IMR-90 (cell line): ENCODE measurements around the gene HEPHL1. TPM values are rescaled to one million over a fixed set of nuclear protein-coding genes. Genes with fewer than 3 reads are reported as not detected.

Source experiments
- ATAC-seq: fragments of 200-7000 bp; cut with Tn5 transposase; 2 replicates; pipeline ENCODE4 v1.9.1; 2020; ENCODE audit warnings: low read depth, mild to moderate bottlenecking, moderate library complexity
- BruUV-seq: library from RNA; stranded (reverse); fragments of 400-500 nt; replicated peaks from 2 replicates; lab custom pipeline; 2021; lab: Mats Ljungman, UMichigan
- CTCF ChIA-PET: fragments of 300-600 bp; formaldehyde crosslinking; extraction: SDS; loops from one replicate; lab custom pipeline; 2021; ENCODE audit warnings: antibody characterized with exemption; lab: Yijun Ruan, JAX
- POLR2A ChIA-PET: fragments of 300-600 bp; sonication (Branson Sonifier 250); formaldehyde crosslinking; loops from one replicate; lab custom pipeline; 2022; ENCODE audit warnings: antibody characterized with exemption; ENCODE audit not compliant: unreplicated experiment; lab: Charles Lee
- DNase-seq: peaks from one replicate; pipeline ENCODE4 v3.0.0; 2013
- H2AFZ ChIP-seq: replicated peaks from 2 replicates; pipeline ENCODE3; 2013; ENCODE audit warnings: low read length, mild to moderate bottlenecking; ENCODE audit not compliant: poor library complexity
- H2AK5ac ChIP-seq: 2 replicates; pipeline ENCODE4 v1.6.1; 2013; ENCODE audit warnings: low read depth, low read length, inconsistent platforms
- H2AK9ac ChIP-seq: replicated peaks from 2 replicates; pipeline ENCODE3; 2013; ENCODE audit warnings: mild to moderate bottlenecking, low read depth, low read length, moderate library complexity; ENCODE audit not compliant: poor library complexity
- H2BK120ac ChIP-seq: 2 replicates; pipeline ENCODE4 v1.6.1; 2013; ENCODE audit warnings: low read depth, low read length, inconsistent platforms
- H2BK15ac ChIP-seq: 3 replicates; pipeline ENCODE4 v1.6.1; 2013; ENCODE audit warnings: low read depth, low read length, inconsistent platforms
- H2BK20ac ChIP-seq: 2 replicates; pipeline ENCODE4 v1.6.1; 2013; ENCODE audit warnings: low read depth, mild to moderate bottlenecking, inconsistent platforms, low read length, moderate library complexity
- H2BK5ac ChIP-seq: 2 replicates; pipeline ENCODE4 v1.6.1; 2013; ENCODE audit warnings: mild to moderate bottlenecking, low read depth, low read length, inconsistent platforms; ENCODE audit not compliant: poor library complexity, severe bottlenecking
- H3K14ac ChIP-seq: replicated peaks from 2 replicates; pipeline ENCODE4 v1.6.1; 2013; ENCODE audit warnings: low read depth, low read length, inconsistent platforms
- H3K18ac ChIP-seq: 2 replicates; pipeline ENCODE4 v1.6.1; 2013; ENCODE audit warnings: low read depth, low read length, control low read depth
- H3K23ac ChIP-seq: 2 replicates; pipeline ENCODE4 v1.6.1; 2013; ENCODE audit warnings: low read depth, low read length, inconsistent platforms
- H3K27ac ChIP-seq: 2 replicates; pipeline ENCODE4 v1.5.1; 2013; ENCODE audit warnings: mild to moderate bottlenecking, control low read depth, low read length; ENCODE audit not compliant: insufficient read depth
- H3K27me3 ChIP-seq: 2 replicates; pipeline ENCODE4 v1.6.1; 2013; ENCODE audit warnings: low read length; ENCODE audit not compliant: control insufficient read depth, insufficient read depth
- H3K36me3 ChIP-seq: 2 replicates; pipeline ENCODE4 v1.6.1; 2013; ENCODE audit warnings: low read length, mixed read lengths; ENCODE audit not compliant: control insufficient read depth, insufficient read depth
- H3K4ac ChIP-seq: 2 replicates; pipeline ENCODE4 v1.6.1; 2013; ENCODE audit warnings: low read depth, low read length, inconsistent platforms
- H3K4me1 ChIP-seq: 2 replicates; pipeline ENCODE4 v1.6.1; 2013; ENCODE audit warnings: low read length, mixed read lengths; ENCODE audit not compliant: control insufficient read depth, insufficient read depth
- H3K4me2 ChIP-seq: 2 replicates; pipeline ENCODE4 v1.6.1; 2013; ENCODE audit warnings: low read depth, mild to moderate bottlenecking, control low read depth, low read length, moderate library complexity
- H3K4me3 ChIP-seq: 2 replicates; pipeline ENCODE4 v1.5.1; 2013; ENCODE audit warnings: low read depth, mild to moderate bottlenecking, control low read depth, low read length, moderate library complexity; ENCODE audit not compliant: insufficient read depth
- H3K56ac ChIP-seq: 2 replicates; pipeline ENCODE4 v1.6.1; 2013; ENCODE audit warnings: low read length, inconsistent platforms; ENCODE audit not compliant: insufficient read depth; ENCODE audit errors: extremely low read depth
- H3K79me1 ChIP-seq, 2 experiments: 2 replicates each; pipeline ENCODE4 v1.6.1; 2013; ENCODE audit warnings: low read length in 2 of 2, inconsistent platforms in 1 of 2, low read depth in 1 of 2
- H3K9ac ChIP-seq: 2 replicates; pipeline ENCODE4 v1.6.1; 2013; ENCODE audit warnings: low read depth, low read length, control low read depth
- H3K9me1 ChIP-seq: 2 replicates; pipeline ENCODE4 v1.6.1; 2013; ENCODE audit warnings: low read length, inconsistent platforms; ENCODE audit not compliant: insufficient read depth
- H3K9me3 ChIP-seq: 2 replicates; pipeline ENCODE4 v1.6.1; 2013; ENCODE audit warnings: low read length; ENCODE audit not compliant: control insufficient read depth, insufficient read depth
- H4K20me1 ChIP-seq: 2 replicates; pipeline ENCODE4 v1.6.1; 2013; ENCODE audit warnings: low read length, inconsistent platforms; ENCODE audit not compliant: insufficient read depth
- H4K5ac ChIP-seq: 2 replicates; pipeline ENCODE4 v1.6.1; 2013; ENCODE audit warnings: mild to moderate bottlenecking, low read depth, low read length, control low read depth
- H4K8ac ChIP-seq, 2 experiments: 2 replicates each; pipeline ENCODE4 v1.6.1; 2013; ENCODE audit warnings: low read depth in 2 of 2, low read length in 2 of 2, control low read depth in 1 of 2, inconsistent platforms in 1 of 2
- H4K91ac ChIP-seq: 2 replicates; pipeline ENCODE4 v1.6.1; 2013; ENCODE audit warnings: low read depth, low read length, inconsistent platforms; ENCODE audit not compliant: insufficient read depth
- CEBPB ChIP-seq: IDR thresholded peaks from 2 replicates; pipeline ENCODE4 v1.6.1; 2012; ENCODE audit warnings: low read depth, low read length, improper control_type of control experiment
- ELK1 ChIP-seq: fragments of 150-350 bp; IDR thresholded peaks from 2 replicates; pipeline ENCODE4 v1.6.1; 2016; ENCODE audit warnings: low read depth, mild to moderate bottlenecking, low read length, moderate library complexity, borderline replicate concordance
- WGBS, 2 experiments: methylation state at CpG; one replicate each; pipeline versions ENCODE4 v1.1.5 to v1.1.7; 2013; ENCODE audit warnings: missing lambda C conversion rate in 2 of 2; ENCODE audit not compliant: insufficient read length in 1 of 2; ENCODE audit errors: extremely low coverage in 2 of 2; 5-methylcytosine and 5-hydroxymethylcytosine counted together
- dilution Hi-C: fragments of 300-500 bp; cut with HindIII; formaldehyde crosslinking; loops from one replicate; pipeline ENCODE4 v1.14.3; 2018; ENCODE audit warnings: low sequenced_read_pairs; ENCODE audit not compliant: unreplicated experiment
- in situ Hi-C: fragments of 300-500 bp; cut with MboI; formaldehyde crosslinking; loops from 3 replicates; pipeline ENCODE4 v1.14.3; 2019; ENCODE audit warnings: low sequenced_read_pairs, inconsistent platforms, mixed read lengths
- intact Hi-C: fragments of 100-400 bp; cut with micrococcal nuclease; formaldehyde crosslinking; loops from 2 replicates; pipeline ENCODE4 v1.10.0; 2022
- polyA plus RNA-seq, 3 experiments: library from polyadenylated mRNA; depleted of rRNA; stranded (reverse); fragments of >200 nt; gene quantifications; 2 replicates each; pipeline ENCODE4 v1.2.3, GENCODE V29; 2012; ENCODE audit warnings: low replicate concordance in 1 of 3
- total RNA-seq: library from RNA; depleted of rRNA; stranded (reverse); fragments of >200 nt; gene quantifications from 2 replicates; pipeline ENCODE4 v1.2.3, GENCODE V29; 2012

The HEPHL1 gene
- total and polyA plus RNA-seq, 2 of the 4 experiments (the other 2 are of a cell fraction) = under 0.01 to 0.02 TPM

- Histone ChIP-seq H2BK15ac (no peak overlapping the region), H3K4me1 (peaks cover 38% of the 10 kb centered on the region), H3K18ac (no peak overlapping the region), H3K56ac (no peak overlapping the region), H2BK120ac (no peak overlapping the region), H3K9ac (no peak overlapping the region), H3K4me2 (no peak overlapping the region), H3K27ac (no peak overlapping the region), H2AK5ac (no peak overlapping the region), H2BK20ac (no peak overlapping the region), H3K4ac (no peak overlapping the region), H3K14ac (no peak overlapping the region), H4K5ac (no peak overlapping the region), H3K36me3 (no peaks in the 10 kb centered on the region), H4K91ac (no peak overlapping the region), H3K79me1 (peaks cover 59 to 91% of the 10 kb centered on the region in 2 experiments), H3K9me3 (no peaks in the 10 kb centered on the region), H3K27me3 (no peaks in the 10 kb centered on the region), H3K23ac (no peak overlapping the region), H4K8ac (no peak overlapping the region), H3K9me1 (peaks cover 47% of the 10 kb centered on the region), H3K4me3 (no peak overlapping the region), H4K20me1 (peaks cover 80% of the 10 kb centered on the region), H2AFZ (no peak overlapping the region), H2BK5ac (no peak overlapping the region), H2AK9ac (no peak overlapping the region)
- in situ Hi-C loops = loop anchor here (25.0 kb wide), 3 partner anchors 614 to 1136 kb away; partner anchors contain the start of gene AMOTL1
- DNase-seq (no peak), ATAC-seq (no peak)
- no TSS peak for BruUV-seq
- intact Hi-C loops = no loop called here
- CTCF ChIA-PET = no interaction called here
- POLR2A ChIA-PET = no interaction called here
- WGBS, 2 experiments = no CpG with 5 or more reads among the region's 2 CpGs
- TF ChIP-seq ELK1 (no peak), CEBPB (peak; percentile 73)
- dilution Hi-C loops = no loop called here
Measured at GRCh38 chr11:94148189-94148588, 127.0 kb downstream of the HEPHL1 start.
